Esophagus squamous epithelium (tissue), 4 donors: ENCODE measurements around the gene ATP7B.

Source experiments
- CTCF ChIP-seq, 6 experiments: fragments of 450-650 bp in 4 of 6; fragments of 200-600 bp in 2 of 6; sonication (generic) in 2 of 6; IDR thresholded peaks; one replicate each; pipeline ENCODE4 v1.5.1; 2016 to 2019; ENCODE audit warnings: antibody characterized with exemption in 6 of 6, mild to moderate bottlenecking in 4 of 6, moderate library complexity in 4 of 6
- POLR2A ChIP-seq, 4 donors: fragments of 450-650 bp; IDR thresholded peaks; one replicate each; pipeline ENCODE4 v1.6.1; 2017; ENCODE audit warnings: antibody characterized with exemption in 4 of 4, mild to moderate bottlenecking in 4 of 4, moderate library complexity in 3 of 4

- no peak for TF ChIP-seq CTCF (IDR thresholded peaks at IDR 0.05)
- TF ChIP-seq POLR2A (IDR thresholded peaks at IDR 0.05), result no peak
These were observed 83.0 kb downstream of the ATP7B start for GRCh38 chr13:51928231-51928630.
